Measurements from ENCODE around the gene RBM47.
A peak's percentile ranks its signal among the peaks of the same experiment; 100 is the strongest.

DNA sequence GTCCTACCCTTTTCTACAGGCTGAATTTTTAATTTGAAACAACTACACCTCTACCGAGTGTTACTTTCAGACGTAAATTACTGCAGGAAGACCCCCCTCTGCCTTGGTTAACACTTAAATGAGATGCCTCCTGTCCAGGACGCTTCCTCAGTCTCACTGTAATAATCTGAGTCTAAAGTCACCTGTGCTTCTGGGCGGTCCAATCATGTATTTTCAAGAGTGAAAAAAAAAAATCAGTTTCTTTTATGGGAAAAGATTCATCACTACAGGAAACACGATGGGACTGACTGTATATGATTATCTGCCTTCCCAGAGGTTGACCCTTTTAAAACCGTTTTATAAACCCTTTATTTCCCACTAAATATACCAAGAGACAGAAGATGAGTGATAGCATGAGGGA, 776 bp downstream of the RBM47 start:
- TF ChIP-seq, protein P1, sequence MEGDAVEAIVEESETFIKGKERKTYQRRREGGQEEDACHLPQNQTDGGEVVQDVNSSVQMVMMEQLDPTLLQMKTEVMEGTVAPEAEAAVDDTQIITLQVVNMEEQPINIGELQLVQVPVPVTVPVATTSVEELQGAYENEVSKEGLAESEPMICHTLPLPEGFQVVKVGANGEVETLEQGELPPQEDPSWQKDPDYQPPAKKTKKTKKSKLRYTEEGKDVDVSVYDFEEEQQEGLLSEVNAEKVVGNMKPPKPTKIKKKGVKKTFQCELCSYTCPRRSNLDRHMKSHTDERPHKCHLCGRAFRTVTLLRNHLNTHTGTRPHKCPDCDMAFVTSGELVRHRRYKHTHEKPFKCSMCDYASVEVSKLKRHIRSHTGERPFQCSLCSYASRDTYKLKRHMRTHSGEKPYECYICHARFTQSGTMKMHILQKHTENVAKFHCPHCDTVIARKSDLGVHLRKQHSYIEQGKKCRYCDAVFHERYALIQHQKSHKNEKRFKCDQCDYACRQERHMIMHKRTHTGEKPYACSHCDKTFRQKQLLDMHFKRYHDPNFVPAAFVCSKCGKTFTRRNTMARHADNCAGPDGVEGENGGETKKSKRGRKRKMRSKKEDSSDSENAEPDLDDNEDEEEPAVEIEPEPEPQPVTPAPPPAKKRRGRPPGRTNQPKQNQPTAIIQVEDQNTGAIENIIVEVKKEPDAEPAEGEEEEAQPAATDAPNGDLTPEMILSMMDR (conservative IDR thresholded peaks at IDR 0.05; ENCODE audit: low read depth in 2 of 2): no peak
- no peak for TF ChIP-seq EZH2phosphoT487 (IDR thresholded peaks at IDR 0.05; ENCODE audit: unreplicated experiment)
- TF ChIP-seq POLR2AphosphoS5 (IDR thresholded peaks at IDR 0.05; ENCODE audit: low read depth): no peak
- TF ChIP-seq ETS1 (IDR thresholded peaks at IDR 0.05): 0 out of 2 replicates have a peak, but pooled peaks have one; percentile 23
- no peak for TF ChIP-seq ZNF114 (CRISPR knock-in tag; IDR thresholded peaks at IDR 0.05)
- TF ChIP-seq EZH2 (IDR thresholded peaks at IDR 0.05; ENCODE audit: low read depth, unreplicated experiment): no peak
- no peak for TF ChIP-seq CREB1 (CRISPR knock-in tag; IDR thresholded peaks at IDR 0.05; ENCODE audit: low read depth)
- TF ChIP-seq, protein P2, sequence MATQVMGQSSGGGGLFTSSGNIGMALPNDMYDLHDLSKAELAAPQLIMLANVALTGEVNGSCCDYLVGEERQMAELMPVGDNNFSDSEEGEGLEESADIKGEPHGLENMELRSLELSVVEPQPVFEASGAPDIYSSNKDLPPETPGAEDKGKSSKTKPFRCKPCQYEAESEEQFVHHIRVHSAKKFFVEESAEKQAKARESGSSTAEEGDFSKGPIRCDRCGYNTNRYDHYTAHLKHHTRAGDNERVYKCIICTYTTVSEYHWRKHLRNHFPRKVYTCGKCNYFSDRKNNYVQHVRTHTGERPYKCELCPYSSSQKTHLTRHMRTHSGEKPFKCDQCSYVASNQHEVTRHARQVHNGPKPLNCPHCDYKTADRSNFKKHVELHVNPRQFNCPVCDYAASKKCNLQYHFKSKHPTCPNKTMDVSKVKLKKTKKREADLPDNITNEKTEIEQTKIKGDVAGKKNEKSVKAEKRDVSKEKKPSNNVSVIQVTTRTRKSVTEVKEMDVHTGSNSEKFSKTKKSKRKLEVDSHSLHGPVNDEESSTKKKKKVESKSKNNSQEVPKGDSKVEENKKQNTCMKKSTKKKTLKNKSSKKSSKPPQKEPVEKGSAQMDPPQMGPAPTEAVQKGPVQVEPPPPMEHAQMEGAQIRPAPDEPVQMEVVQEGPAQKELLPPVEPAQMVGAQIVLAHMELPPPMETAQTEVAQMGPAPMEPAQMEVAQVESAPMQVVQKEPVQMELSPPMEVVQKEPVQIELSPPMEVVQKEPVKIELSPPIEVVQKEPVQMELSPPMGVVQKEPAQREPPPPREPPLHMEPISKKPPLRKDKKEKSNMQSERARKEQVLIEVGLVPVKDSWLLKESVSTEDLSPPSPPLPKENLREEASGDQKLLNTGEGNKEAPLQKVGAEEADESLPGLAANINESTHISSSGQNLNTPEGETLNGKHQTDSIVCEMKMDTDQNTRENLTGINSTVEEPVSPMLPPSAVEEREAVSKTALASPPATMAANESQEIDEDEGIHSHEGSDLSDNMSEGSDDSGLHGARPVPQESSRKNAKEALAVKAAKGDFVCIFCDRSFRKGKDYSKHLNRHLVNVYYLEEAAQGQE (IDR thresholded peaks at IDR 0.05; ENCODE audit: unreplicated experiment): no peak
- no peak for TF ChIP-seq JUNB (IDR thresholded peaks at IDR 0.05; ENCODE audit: unreplicated experiment)
- TF ChIP-seq ZNF331 (CRISPR knock-in tag; IDR thresholded peaks at IDR 0.05; ENCODE audit: low read depth): no peak
- no peak for TF ChIP-seq STAT1 (IDR thresholded peaks at IDR 0.05; ENCODE audit: unreplicated experiment)
- 0 out of 2 replicates have a peak, but pooled peaks have one; percentile 7 for TF ChIP-seq NANOG (IDR thresholded peaks at IDR 0.05; ENCODE audit: borderline replicate concordance)

All from GM23338 (cell line).